WTC11 (cell line): ENCODE data around the gene CCDC88B. TPM values are rescaled to one million over a fixed set of nuclear protein-coding genes. Genes with fewer than 3 reads are reported as not detected.

Experiments
- ATAC-seq: fragments of 200-7000 bp; cut with Tn5 transposase; 2 replicates; pipeline ENCODE4 v1.10.0; 2021; ENCODE audit warnings: mild to moderate bottlenecking, moderate library complexity
- CTCF ChIA-PET: fragments of 300-600 bp; sonication (Branson Sonifier 250); formaldehyde crosslinking; loops from one replicate; lab custom pipeline; 2021; ENCODE audit warnings: antibody characterized with exemption; lab: Charles Lee
- POLR2A ChIA-PET: fragments of 350-600 bp; sonication (Branson Sonifier 250); formaldehyde crosslinking; loops from one replicate; lab custom pipeline; 2021; ENCODE audit warnings: antibody characterized with exemption; lab: Charles Lee
- DNase-seq: peaks from one replicate; pipeline ENCODE4 v3.0.0; 2021; ENCODE audit warnings: low spot score
- H3K27ac Mint-ChIP-seq: 2 replicates; pipeline ENCODE4 v1.8.0; 2021; ENCODE audit warnings: mixed read lengths
- H3K27me3 Mint-ChIP-seq: 2 replicates; pipeline ENCODE4 v1.8.0; 2021; ENCODE audit warnings: low read depth, mild to moderate bottlenecking, moderate library complexity, mixed read lengths
- H3K36me3 Mint-ChIP-seq: 2 replicates; pipeline ENCODE4 v1.8.0; 2021; ENCODE audit warnings: mixed read lengths
- H3K4me1 Mint-ChIP-seq: 2 replicates; pipeline ENCODE4 v1.8.0; 2022; ENCODE audit warnings: mixed read lengths
- H3K4me3 Mint-ChIP-seq: 2 replicates; pipeline ENCODE4 v1.8.0; 2021; ENCODE audit warnings: mild to moderate bottlenecking, moderate library complexity, mixed read lengths
- H3K9me3 Mint-ChIP-seq: 2 replicates; pipeline ENCODE4 v1.8.0; 2021; ENCODE audit warnings: mixed read lengths
- ARID4B ChIP-seq: sonication (generic); formaldehyde crosslinking; IDR thresholded peaks from 2 replicates; pipeline ENCODE4 v1.8.0; 2023; ENCODE audit warnings: missing genetic modification reagents, mild to moderate bottlenecking, borderline replicate concordance
- CREB1 ChIP-seq: sonication (generic); formaldehyde crosslinking; IDR thresholded peaks from 2 replicates; pipeline ENCODE4 v1.8.0; 2023; ENCODE audit warnings: mild to moderate bottlenecking, missing genetic modification reagents
- ELF4 ChIP-seq: sonication (generic); formaldehyde crosslinking; IDR thresholded peaks from 2 replicates; pipeline ENCODE4 v1.8.1; 2022; ENCODE audit warnings: low read depth, mild to moderate bottlenecking, moderate library complexity, missing genetic modification reagents
- ESRRA ChIP-seq: sonication (generic); formaldehyde crosslinking; IDR thresholded peaks from 2 replicates; pipeline ENCODE4 v1.8.1; 2022; ENCODE audit warnings: mild to moderate bottlenecking, missing genetic modification reagents, borderline replicate concordance
- FOXP1 ChIP-seq: sonication (generic); formaldehyde crosslinking; IDR thresholded peaks from 2 replicates; pipeline ENCODE4 v1.8.0; 2022; ENCODE audit warnings: missing genetic modification reagents, mild to moderate bottlenecking, moderate library complexity, borderline replicate concordance
- GRHL2 ChIP-seq: fragments of 250-450 bp; sonication (Bioruptor Pico); IDR thresholded peaks from 2 replicates; pipeline ENCODE4 v1.8.0; 2022; ENCODE audit warnings: mild to moderate bottlenecking, moderate library complexity; ENCODE audit not compliant: insufficient replicate concordance, severe bottlenecking
- RELA ChIP-seq: sonication (generic); formaldehyde crosslinking; IDR thresholded peaks from 2 replicates; pipeline ENCODE4 v1.8.1; 2022; ENCODE audit warnings: missing genetic modification reagents, mild to moderate bottlenecking, borderline replicate concordance
- STAT6 ChIP-seq: sonication (generic); formaldehyde crosslinking; conservative IDR thresholded peaks from 2 replicates; pipeline ENCODE4 v1.8.1; 2023; ENCODE audit warnings: mild to moderate bottlenecking, low read depth, missing genetic modification reagents, moderate library complexity
- TCF7 ChIP-seq: sonication (generic); formaldehyde crosslinking; IDR thresholded peaks from 2 replicates; pipeline ENCODE4 v1.8.0; 2022; ENCODE audit warnings: mild to moderate bottlenecking, low read depth, missing genetic modification reagents, moderate library complexity
- TEAD4 ChIP-seq: sonication (generic); formaldehyde crosslinking; IDR thresholded peaks from 2 replicates; pipeline ENCODE4 v1.8.0; 2022; ENCODE audit warnings: mild to moderate bottlenecking, missing genetic modification reagents
- ZBTB43 ChIP-seq: sonication (generic); formaldehyde crosslinking; IDR thresholded peaks from 2 replicates; pipeline ENCODE4 v1.8.1; 2023; ENCODE audit warnings: mild to moderate bottlenecking, missing genetic modification reagents
- ZNF396 ChIP-seq: fragments of 250-450 bp; sonication (Bioruptor Pico); IDR thresholded peaks from 2 replicates; pipeline ENCODE4 v1.8.0; 2021; ENCODE audit warnings: mild to moderate bottlenecking, moderate library complexity, borderline replicate concordance
- ZNF423 ChIP-seq: fragments of 250-450 bp; sonication (Bioruptor Pico); IDR thresholded peaks from 2 replicates; pipeline ENCODE4 v2.1.2; 2022; ENCODE audit warnings: mild to moderate bottlenecking, moderate library complexity
- ZNF425 ChIP-seq: fragments of 250-450 bp; sonication (Bioruptor Pico); conservative IDR thresholded peaks from 2 replicates; pipeline ENCODE4 v1.9.0; 2021; ENCODE audit warnings: mild to moderate bottlenecking
- ZSCAN18 ChIP-seq: fragments of 250-450 bp; sonication (Bioruptor Pico); IDR thresholded peaks from 2 replicates; pipeline ENCODE4 v2.1.2; 2022; ENCODE audit warnings: mild to moderate bottlenecking, moderate library complexity
- total RNA-seq: library from RNA; stranded (reverse); gene quantifications from 3 replicates; pipeline ENCODE4 v1.2.3, GENCODE V29; 2021

The CCDC88B gene
- total RNA-seq, 1 experiment from 2014 or later, result 17.0 TPM

GRCh38 chr11:64330888-64331287 lies 9.1 kb upstream of the CCDC88B start:
- TF ChIP-seq ZSCAN18, result no peak
- TF ChIP-seq ZNF423, result peak; percentile 33; the same call in 1 of the 2 replicates
- no peak for TF ChIP-seq ZNF425 (CRISPR knock-in tag)
- no peak for TF ChIP-seq ZBTB43 (CRISPR knock-in tag)
- no peak for TF ChIP-seq TEAD4 (CRISPR knock-in tag)
- no peak for TF ChIP-seq ELF4 (CRISPR knock-in tag)
- TF ChIP-seq ESRRA (CRISPR knock-in tag), result no peak
- no peak for TF ChIP-seq ARID4B (CRISPR knock-in tag)
- no peak for TF ChIP-seq TCF7 (CRISPR knock-in tag)
- ChIA-PET POLR2A (interaction anchor here (1.0 kb wide), 1 partner anchor 14 kb away, joined by 6 read pairs; the partner anchor contains the start of genes PRDX5 and TRMT112), CTCF (interaction anchor here (0.5 to 4.8 kb wide), 22 partner anchors 11 to 557 kb away, joined by 3 to 118 read pairs (median 6); partner anchors contain the start of genes BAD, CCDC88B, ESRRA and PRDX5)
- no peaks in the 10 kb centered on the region for H3K36me3 Mint-ChIP-seq
- H3K4me3 Mint-ChIP-seq, result no peak overlapping the region
- DNase-seq (peak; percentile 11), ATAC-seq (no peak)
- H3K27ac Mint-ChIP-seq, result no peak overlapping the region
- 0 out of 2 replicates have a peak, but pooled peaks cover 3% of the 10 kb centered on the region for H3K9me3 Mint-ChIP-seq
- peaks cover 10% of the 10 kb centered on the region for H3K4me1 Mint-ChIP-seq
- peaks cover 14% of the 10 kb centered on the region; the same call in 1 of the 2 replicates for H3K27me3 Mint-ChIP-seq

- Mint-ChIP-seq H3K9me3 (0 out of 2 replicates have a peak, but pooled peaks cover 3% of the 10 kb centered on the region), H3K27me3 (peaks cover 11% of the 10 kb centered on the region; the same call in 1 of the 2 replicates), H3K27ac (peak overlapping the region; percentile 11), H3K36me3 (no peaks in the 10 kb centered on the region), H3K4me1 (peaks cover 10% of the 10 kb centered on the region), H3K4me3 (no peak overlapping the region)
- DNase-seq (peak; percentile 65), ATAC-seq (peak; percentile 79)
- POLR2A ChIA-PET, result interaction anchor here (1.0 kb wide), 1 partner anchor 15 kb away, joined by 6 read pairs; the partner anchor contains the start of genes PRDX5 and TRMT112
- CTCF ChIA-PET, result interaction anchor here (0.7 to 4.8 kb wide), 30 partner anchors 8 to 556 kb away, joined by 3 to 118 read pairs (median 6); partner anchors contain the start of genes BAD, CCDC88B, ESRRA and PLCB3
- TF ChIP-seq RELA (CRISPR knock-in tag) (peak; percentile 73; the same call in 1 of the 2 replicates), CREB1 (CRISPR knock-in tag) (no peak), FOXP1 (CRISPR knock-in tag) (0 out of 2 replicates have a peak, but pooled peaks have one; percentile 41), STAT6 (CRISPR knock-in tag) (no peak), GRHL2 (no peak), ZNF423 (peak; percentile 61), ZNF396 (CRISPR knock-in tag) (no peak)
These were observed 8.2 kb upstream of the CCDC88B start for GRCh38 chr11:64331569-64332371.
